Activated naive CD4-positive, alpha-beta T cell treated with anti-CD3 and anti-CD28 coated beads, Interleukin-2, amount 50 U/mL, for 24 hours (primary cell): Measurements from ENCODE around the gene EPB41L5.

Experiments
- H3K27ac Mint-ChIP-seq: one replicate; pipeline ENCODE4 v1.8.0; 2021; ENCODE audit warnings: mild to moderate bottlenecking, mixed read lengths
- H3K27me3 Mint-ChIP-seq: one replicate; pipeline ENCODE4 v1.8.0; 2021; ENCODE audit warnings: mixed read lengths
- H3K36me3 Mint-ChIP-seq: one replicate; pipeline ENCODE4 v1.8.0; 2021; ENCODE audit warnings: mixed read lengths
- H3K4me1 Mint-ChIP-seq: one replicate; pipeline ENCODE4 v1.8.0; 2021; ENCODE audit warnings: mixed read lengths
- H3K4me3 Mint-ChIP-seq: one replicate; pipeline ENCODE4 v1.8.0; 2021; ENCODE audit warnings: mild to moderate bottlenecking, mixed read lengths
- H3K9me3 Mint-ChIP-seq: one replicate; pipeline ENCODE4 v1.8.0; 2021; ENCODE audit warnings: mixed read lengths

Gene EPB41L5

GRCh38 chr2:120208381-120209353 is 195.8 kb downstream of the EPB41L5 start:
- Mint-ChIP-seq H3K9me3 (no peaks in the 10 kb centered on the region), H3K4me3 (no peak overlapping the region), H3K27ac (no peak overlapping the region)

GRCh38 chr2:120209427-120210269 is 196.8 kb downstream of the EPB41L5 start:
- Mint-ChIP-seq H3K27me3 (no peaks in the 10 kb centered on the region), H3K9me3 (no peaks in the 10 kb centered on the region), H3K4me1 (peaks cover 9% of the 10 kb centered on the region), H3K4me3 (no peak overlapping the region), H3K36me3 (no peaks in the 10 kb centered on the region), H3K27ac (peak overlapping the region; percentile 57)

More at GRCh38 chr2:120208381-120209353, 195.8 kb downstream of the EPB41L5 start:
- Mint-ChIP-seq H3K4me1 (peaks cover 9% of the 10 kb centered on the region), H3K36me3 (no peaks in the 10 kb centered on the region), H3K27me3 (no peaks in the 10 kb centered on the region)

- H3K36me3 Mint-ChIP-seq = no peaks in the 10 kb centered on the region
- H3K4me1 Mint-ChIP-seq = peaks cover 9% of the 10 kb centered on the region
- no peak overlapping the region for H3K27ac Mint-ChIP-seq
- H3K9me3 Mint-ChIP-seq = no peaks in the 10 kb centered on the region
- H3K4me3 Mint-ChIP-seq = no peak overlapping the region
- no peaks in the 10 kb centered on the region for H3K27me3 Mint-ChIP-seq
Observed at GRCh38 chr2:120210270-120210693, 197.4 kb downstream of the EPB41L5 start.

GRCh38 chr2:120218181-120218580 is 205.3 kb downstream of the EPB41L5 start:
- Mint-ChIP-seq H3K4me3 (no peak overlapping the region), H3K4me1 (peaks cover 34% of the 10 kb centered on the region), H3K9me3 (peaks cover 10% of the 10 kb centered on the region), H3K36me3 (peaks cover 39% of the 10 kb centered on the region), H3K27me3 (no peaks in the 10 kb centered on the region), H3K27ac (peak overlapping the region; percentile 4)

- peaks cover 41% of the 10 kb centered on the region for H3K4me1 Mint-ChIP-seq
- H3K36me3 Mint-ChIP-seq = peaks cover 39% of the 10 kb centered on the region
- no peaks in the 10 kb centered on the region for H3K27me3 Mint-ChIP-seq
- peaks cover 10% of the 10 kb centered on the region for H3K9me3 Mint-ChIP-seq
- H3K4me3 Mint-ChIP-seq = no peak overlapping the region
- no peak overlapping the region for H3K27ac Mint-ChIP-seq
Observed at GRCh38 chr2:120219291-120219690, 206.4 kb downstream of the EPB41L5 start.

- Mint-ChIP-seq H3K4me3 (no peak overlapping the region), H3K36me3 (peaks cover 39% of the 10 kb centered on the region), H3K27ac (no peak overlapping the region), H3K27me3 (no peaks in the 10 kb centered on the region), H3K9me3 (peaks cover 10% of the 10 kb centered on the region), H3K4me1 (peaks cover 46% of the 10 kb centered on the region)
Observed at GRCh38 chr2:120219766-120220165, 206.9 kb downstream of the EPB41L5 start.

GRCh38 chr2:120220756-120221155 is 207.9 kb downstream of the EPB41L5 start:
- H3K36me3 Mint-ChIP-seq = peaks cover 39% of the 10 kb centered on the region
- peaks cover 10% of the 10 kb centered on the region for H3K9me3 Mint-ChIP-seq
- peak overlapping the region; percentile 85 for H3K4me3 Mint-ChIP-seq
- peaks cover 46% of the 10 kb centered on the region for H3K4me1 Mint-ChIP-seq
- H3K27ac Mint-ChIP-seq = peak overlapping the region; percentile 31
- H3K27me3 Mint-ChIP-seq = no peaks in the 10 kb centered on the region

GRCh38 chr2:120221616-120222015 is 208.7 kb downstream of the EPB41L5 start:
- Mint-ChIP-seq H3K27ac (peak overlapping the region; percentile 84), H3K27me3 (no peaks in the 10 kb centered on the region), H3K4me3 (peak overlapping the region; percentile 85), H3K4me1 (peaks cover 50% of the 10 kb centered on the region), H3K9me3 (peaks cover 7% of the 10 kb centered on the region), H3K36me3 (peaks cover 37% of the 10 kb centered on the region)

GRCh38 chr2:120222186-120223033 is 209.5 kb downstream of the EPB41L5 start:
- Mint-ChIP-seq H3K9me3 (peaks cover 4% of the 10 kb centered on the region), H3K4me3 (peak overlapping the region; percentile 85), H3K4me1 (peaks cover 53% of the 10 kb centered on the region), H3K27me3 (no peaks in the 10 kb centered on the region), H3K27ac (peak overlapping the region; percentile 84), H3K36me3 (peaks cover 32% of the 10 kb centered on the region)

- Mint-ChIP-seq H3K9me3 (peaks cover 4% of the 10 kb centered on the region), H3K4me3 (peak within 1 kb of the TSS; percentile 85), H3K36me3 (peaks cover 29% of the 10 kb centered on the region), H3K27me3 (no peaks in the 10 kb centered on the region), H3K4me1 (peaks cover 59% of the 10 kb centered on the region), H3K27ac (peak within 1 kb of the TSS; percentile 84)
Observed at GRCh38 chr2:120223034-120223912, 210.4 kb downstream of the EPB41L5 start, which contains the start of gene TMEM185B. TMEM185B (minus strand) TSS chr2:120223400; CDS start chr2:120222976, 424 bp downstream.

- Mint-ChIP-seq H3K9me3 (peaks cover 4% of the 10 kb centered on the region), H3K36me3 (peaks cover 20% of the 10 kb centered on the region), H3K27ac (peak overlapping the region; percentile 23), H3K4me3 (peak overlapping the region; percentile 83), H3K4me1 (peaks cover 69% of the 10 kb centered on the region), H3K27me3 (no peaks in the 10 kb centered on the region)
Observed at GRCh38 chr2:120224256-120224655, 211.4 kb downstream of the EPB41L5 start.

GRCh38 chr2:120224735-120225548 is 212.1 kb downstream of the EPB41L5 start:
- Mint-ChIP-seq H3K36me3 (peaks cover 17% of the 10 kb centered on the region), H3K27me3 (no peaks in the 10 kb centered on the region)

GRCh38 chr2:120225549-120226065 is 212.7 kb downstream of the EPB41L5 start:
- Mint-ChIP-seq H3K4me3 (no peak overlapping the region), H3K4me1 (peaks cover 72% of the 10 kb centered on the region), H3K9me3 (peaks cover 4% of the 10 kb centered on the region), H3K27me3 (no peaks in the 10 kb centered on the region), H3K27ac (no peak overlapping the region), H3K36me3 (peaks cover 15% of the 10 kb centered on the region)

More at GRCh38 chr2:120224735-120225548, 212.1 kb downstream of the EPB41L5 start:
- H3K4me3 Mint-ChIP-seq = peak overlapping the region; percentile 83
- H3K4me1 Mint-ChIP-seq = peaks cover 71% of the 10 kb centered on the region
- peak overlapping the region; percentile 23 for H3K27ac Mint-ChIP-seq
- H3K9me3 Mint-ChIP-seq = peaks cover 4% of the 10 kb centered on the region
